K562 (cell line): Measurements from ENCODE around the gene RABGAP1. TPM values are rescaled to one million over a fixed set of nuclear protein-coding genes. Genes with fewer than 3 reads are reported as not detected.

Experiments used
- ATAC-seq: fragments of 200-7000 bp; cut with Tn5 transposase; 3 replicates; pipeline ENCODE4 v1.9.1; 2020; ENCODE audit warnings: moderate library complexity
- BruUV-seq: library from RNA; stranded (reverse); fragments of 400-500 nt; replicated peaks from 2 replicates; lab custom pipeline; 2021; lab: Mats Ljungman, UMichigan
- CTCF ChIA-PET: fragments of 300-600 bp; formaldehyde crosslinking; extraction: SDS; loops from one replicate; lab custom pipeline; 2021; ENCODE audit warnings: low intra/inter-chr PET ratio; lab: Yijun Ruan, JAX
- POLR2A ChIA-PET: fragments of 300-600, 350-650 bp; sonication (Branson Sonifier 250); formaldehyde crosslinking; extraction: SDS; loops from one replicate; lab custom pipeline; 2021; ENCODE audit warnings: antibody characterized with exemption, inconsistent platforms; lab: Yijun Ruan, JAX
- DNase-seq, 4 experiments: peaks; one replicate each; pipeline versions ENCODE4 v3.0.0 to v3.0.0-alpha.2; 2011 to 2018; ENCODE audit warnings: low spot score in 3 of 4, mixed read lengths in 3 of 4; ENCODE audit errors: extremely low read depth in 1 of 4
- FAIRE-seq: peaks from 2 replicates; lab custom pipeline; 2011; peaks lifted over from hg19 to GRCh38; lab: Jason Lieb, UNC
- H2AFZ ChIP-seq: 2 replicates; pipeline ENCODE4 v1.6.0; 2011; ENCODE audit warnings: low read depth, low read length, control low read depth, inconsistent platforms
- H3K27ac ChIP-seq: fragments of 200-600 bp; 3 replicates; pipeline ENCODE4 v1.8.0; 2011; ENCODE audit warnings: low read depth, mild to moderate bottlenecking, control low read depth, inconsistent platforms, low read length, moderate library complexity, mixed read lengths; ENCODE audit errors: extremely low read depth
- H3K27me3 ChIP-seq, 2 experiments: fragments of 300-600 bp in 1 of 2; 2 replicates in 1 of 2; 3 replicates in 1 of 2; pipeline versions ENCODE4 v1.6.0 to v1.8.0; 2011; ENCODE audit warnings: inconsistent platforms in 2 of 2, low read length in 2 of 2, mild to moderate bottlenecking in 1 of 2, mixed read lengths in 1 of 2, moderate library complexity in 1 of 2; ENCODE audit not compliant: control insufficient read depth in 2 of 2, insufficient read depth in 2 of 2
- H3K36me3 ChIP-seq: fragments of 300-600 bp; 3 replicates; pipeline ENCODE4 v1.8.0; 2011; ENCODE audit warnings: mild to moderate bottlenecking, low read length, inconsistent platforms; ENCODE audit not compliant: control insufficient read depth, insufficient read depth
- H3K4me1 ChIP-seq, 2 experiments: fragments of 200-600 bp in 1 of 2; replicated peaks in 1 of 2; 2 replicates in 1 of 2; 3 replicates in 1 of 2; pipeline versions ENCODE4 v1.5.1 to v1.8.0; 2011; ENCODE audit warnings: inconsistent platforms in 2 of 2, low read length in 2 of 2, mild to moderate bottlenecking in 1 of 2, mixed read lengths in 1 of 2, moderate library complexity in 1 of 2; ENCODE audit not compliant: control insufficient read depth in 2 of 2, insufficient read depth in 2 of 2
- H3K4me2 ChIP-seq: 2 replicates; pipeline ENCODE4 v1.6.1; 2011; ENCODE audit warnings: low read length, control low read depth, inconsistent platforms, mixed read lengths; ENCODE audit not compliant: insufficient read depth
- H3K4me3 ChIP-seq: fragments of 200-600 bp; sonication (generic), shearing (Covaris generic); 2 replicates; pipeline ENCODE4 v1.5.1; 2016; ENCODE audit warnings: control low read depth, inconsistent platforms
- H3K79me2 ChIP-seq: fragments of 200-600 bp; 3 replicates; pipeline ENCODE4 v1.8.0; 2011; ENCODE audit warnings: low read length, inconsistent platforms; ENCODE audit not compliant: control insufficient read depth, insufficient read depth
- H3K9ac ChIP-seq, 2 experiments: 2 replicates each; pipeline versions ENCODE4 v1.6.0 to v1.6.1; 2011; ENCODE audit warnings: low read depth in 2 of 2, low read length in 2 of 2, control low read depth in 1 of 2, inconsistent platforms in 1 of 2, mild to moderate bottlenecking in 1 of 2, mixed read lengths in 1 of 2; ENCODE audit not compliant: insufficient read depth in 1 of 2
- H3K9me1 ChIP-seq: one replicate; pipeline ENCODE4 v1.6.0; 2011; ENCODE audit warnings: inconsistent platforms, mild to moderate bottlenecking, low read length, moderate library complexity; ENCODE audit not compliant: control insufficient read depth, insufficient read depth
- H3K9me3 ChIP-seq: replicated peaks from 2 replicates; pipeline ENCODE4 v1.5.1; 2011; ENCODE audit warnings: low read depth, low read length, inconsistent platforms; ENCODE audit not compliant: control insufficient read depth, insufficient read depth
- H4K20me1 ChIP-seq: replicated peaks from 2 replicates; pipeline ENCODE4 v1.6.1; 2011; ENCODE audit warnings: low read length, inconsistent platforms, mixed read lengths; ENCODE audit not compliant: control insufficient read depth, insufficient read depth
- DMBX1 ChIP-seq: fragments of 250-450 bp; sonication (Bioruptor Pico); IDR thresholded peaks from 2 replicates; pipeline ENCODE4 v1.8.0; 2022; ENCODE audit warnings: inconsistent platforms, mild to moderate bottlenecking, moderate library complexity, borderline replicate concordance
- E2F3 ChIP-seq: fragments of 250-450 bp; sonication (Bioruptor Pico); IDR thresholded peaks from 2 replicates; pipeline ENCODE4 v1.4.0; 2020; ENCODE audit warnings: mild to moderate bottlenecking
- ELF2 ChIP-seq: fragments of 250-450 bp; sonication (Bioruptor Pico); IDR thresholded peaks from 2 replicates; pipeline ENCODE4 v1.5.0; 2021; ENCODE audit warnings: mild to moderate bottlenecking
- POLR3A ChIP-seq: IDR thresholded peaks from 2 replicates; pipeline ENCODE4 v1.6.1; 2011; ENCODE audit warnings: borderline replicate concordance, mild to moderate bottlenecking, moderate library complexity; ENCODE audit not compliant: insufficient read length, insufficient read depth; ENCODE audit errors: extremely low read depth
- TRIM24 ChIP-seq, 2 experiments: fragments of 450-650 bp; IDR thresholded peaks; 2 replicates each; pipeline ENCODE4 v1.6.1; 2016
- ZNF668 ChIP-seq: fragments of 250-450 bp; sonication (Bioruptor Pico); IDR thresholded peaks from 2 replicates; pipeline ENCODE4 v1.8.0; 2022; ENCODE audit warnings: mild to moderate bottlenecking, inconsistent platforms
- WGBS: fragments of 100-300 bp; shearing (Covaris generic); methylation state at CpG from one replicate; pipeline ENCODE4 v1.1.6; 2016; ENCODE audit warnings: low coverage, mixed read lengths; ENCODE audit not compliant: insufficient coverage; ENCODE audit errors: missing lambda C conversion rate; 5-methylcytosine and 5-hydroxymethylcytosine counted together
- in situ Hi-C: fragments of 300-500 bp; cut with MboI; formaldehyde crosslinking; loops from 4 replicates; pipeline ENCODE4 v1.15.0; 2018; ENCODE audit warnings: inconsistent platforms, mixed read lengths
- intact Hi-C: fragments of 100-400 bp; cut with micrococcal nuclease; formaldehyde crosslinking; loops from 2 replicates; pipeline ENCODE4 v1.14.2; 2022
- polyA plus RNA-seq, 8 experiments: library from polyadenylated mRNA; depleted of rRNA in 4 of 8; stranded (reverse) in 5 of 8; unstranded in 3 of 8; fragments of >200 nt; fragmentation: Nextera tagmentation in 2 of 8; fragmentation: Illumina TruSeq in 1 of 8; extraction: Ambion mirVana in 2 of 8; extraction: Trizol in 1 of 8; gene quantifications; 2 replicates each; pipeline versions ENCODE4 v1.2.1 to v1.2.3, GENCODE V29; 2011 to 2014; ENCODE audit warnings: inconsistent platforms in 1 of 8, missing spikeins in 1 of 8
- total RNA-seq, 7 experiments: library from RNA; depleted of rRNA in 6 of 7; stranded (reverse); fragments of >200 nt in 6 of 7; fragmentation: Illumina TruSeq in 2 of 7; extraction: Trizol in 2 of 7; gene quantifications; 2 replicates each; pipeline versions ENCODE4 v1.2.1 to v1.2.3, GENCODE V29; 2011 to 2021; ENCODE audit warnings: low replicate concordance in 1 of 7

RABGAP1 gene
- total and polyA plus RNA-seq, 9 of the 15 experiments (the other 6 are each of a cell fraction or from before 2014, with no cell fraction given): 1.5 to 22.7 (median 13.1) TPM

GRCh38 chr9:123036893-123037545 is 96.2 kb downstream of the RABGAP1 start:
- Histone ChIP-seq H3K79me2 (no peaks in the 10 kb centered on the region), H3K4me1 (no peaks in the 10 kb centered on the region), H2AFZ (no peak overlapping the region), H3K27ac (no peak overlapping the region), H4K20me1 (no peaks in the 10 kb centered on the region), H3K9ac (no peak overlapping the region), H3K27me3 (no peaks in the 10 kb centered on the region), H3K36me3 (peaks cover 2% of the 10 kb centered on the region; the same call in 1 of the 3 replicates), H3K9me3 (no peaks in the 10 kb centered on the region), H3K4me2 (no peak overlapping the region), H3K9me1 (no peaks in the 10 kb centered on the region), H3K4me3 (no peak overlapping the region)
- ChIA-PET POLR2A (interaction anchor here (1.3 kb wide), 1 partner anchor 9 kb away, joined by 3 read pairs; no protein-coding TSS in a partner anchor), CTCF (no interaction called here)
- in situ Hi-C loops (no loop called here), intact Hi-C loops (no loop called here)
- no peak for TF ChIP-seq ZNF668 (CRISPR knock-in tag)
- no peak for TF ChIP-seq POLR3A
- TF ChIP-seq TRIM24 (IDR thresholded peaks at IDR 0.05): no peak
- TF ChIP-seq E2F3: no peak
- no peak for TF ChIP-seq ELF2 (CRISPR knock-in tag)
- no peak for TF ChIP-seq DMBX1
- DNase-seq (no peak), FAIRE-seq (no peak), ATAC-seq (no peak)
- 92% methylated on average over 3 of the region's 3 CpGs for WGBS
- BruUV-seq: no TSS peak
